Psoas muscle (tissue), 7 donors: Measurements from ENCODE around the gene CCDC54. TPM values are rescaled to one million over a fixed set of nuclear protein-coding genes. Genes with fewer than 3 reads are reported as not detected.

Source experiments
- polyA plus RNA-seq, 3 donors: library from polyadenylated mRNA; stranded (reverse); fragments of 200-250 nt; gene quantifications; one replicate each; pipeline ENCODE4 v1.2.3, GENCODE V29; 2013
- total RNA-seq, 4 donors: library from RNA; stranded (reverse); fragmentation: NEBNext Ultra II Directional in 2 of 4; extraction: Animal tissue kit (Norgen Biotek cat#: 25700) in 2 of 4; gene quantifications; one replicate each; pipeline versions ENCODE4 v1.2.1 to v1.2.4, GENCODE V29; 2021 to 2023
- donor health status: healthy with polysubstance abuse.
- donor health status: DM: no; HTN: no; CAD: no; lungs with moderate emphysema.
- donor health status: Bipolar disorder and iron deficiency.
- donor health status: healthy.
- donor health status: DM: no; HTN: no; CAD: no.
- donor health status: DM: no; HTN: no; CAD: no.
- donor health status: DM: yes; HTN: yes; CAD: no.

The CCDC54 gene
- total and polyA plus RNA-seq, 7 donors: not detected

Other genes starting within 250 kb of the CCDC54 start
- gene BBX, start 145.5 kb downstream of the CCDC54 start, total RNA-seq: 10 to 100 TPM; 16.2 to 30.4 (median 24.6) TPM
- gene BBX, start 145.5 kb downstream of the CCDC54 start, polyA plus RNA-seq: 10 to 100 TPM in 1 of 3 donors, 1 to 10 TPM in 2; 2.2 to 13.2 (median 3.5) TPM